ENCODE data around the gene POT1.

- TF ChIP-seq EZH2 (IDR thresholded peaks at IDR 0.05; ENCODE audit: low read length, unreplicated experiment): no peak
- TF ChIP-seq EZH2phosphoT487 (IDR thresholded peaks at IDR 0.05; ENCODE audit: borderline replicate concordance, low read length): no peak
Measured at GRCh38 chr7:124943472-124943871, 13.8 kb upstream of the POT1 start.
